Measurements from ENCODE around the gene TMEM223.
"Not testable (repeated sequence)": the region's sequence is repeated elsewhere in the genome, so short reads cannot be mapped to it uniquely, and the experiment has no call there.

The TMEM223 gene

GRCh38 chr11:62755086-62755615 is 36.7 kb downstream of the TMEM223 start:
- no peak for DNase-seq (ENCODE audit: low read depth in 3 of 3, low spot score in 1 of 3)

- peak; percentile 89 to 94 (median 93) for DNase-seq (ENCODE audit: low read depth in 3 of 3, low spot score in 1 of 3)
Observed at GRCh38 chr11:62753736-62754603, 37.8 kb downstream of the TMEM223 start, which contains the start of gene ZBTB3. ZBTB3 (minus strand) TSS chr11:62754160; CDS start chr11:62753664, 496 bp downstream.

- DNase-seq (ENCODE audit: low read depth in 3 of 3, low spot score in 1 of 3), result no peak
Observed at GRCh38 chr11:62752994-62753735, 38.6 kb downstream of the TMEM223 start.

GRCh38 chr11:62752177-62752785 is 39.5 kb downstream of the TMEM223 start:
- no peak for DNase-seq (ENCODE audit: low read depth in 3 of 3, low spot score in 1 of 3)

GRCh38 chr11:62749931-62750330 is 41.9 kb downstream of the TMEM223 start:
- not testable (repeated sequence) for DNase-seq (ENCODE audit: low read depth in 3 of 3, low spot score in 1 of 3)

GRCh38 chr11:62747475-62748160 is 44.2 kb downstream of the TMEM223 start:
- no peak for DNase-seq (ENCODE audit: low read depth in 3 of 3, low spot score in 1 of 3)

All from stimulated activated CD4-positive, alpha-beta T cell treated with anti-CD3 and anti-CD28 coated beads, TNF-alpha, amount 100 ng/mL, for 1 hour (primary cell).